ENCODE measurements around the gene ZNF536.

The ZNF536 gene

GRCh38 chr19:30369833-30370232 lies 2.4 kb upstream of the ZNF536 start:
- DNase-seq (ENCODE audit: low read depth) = no peak
- TF ChIP-seq, protein P1, sequence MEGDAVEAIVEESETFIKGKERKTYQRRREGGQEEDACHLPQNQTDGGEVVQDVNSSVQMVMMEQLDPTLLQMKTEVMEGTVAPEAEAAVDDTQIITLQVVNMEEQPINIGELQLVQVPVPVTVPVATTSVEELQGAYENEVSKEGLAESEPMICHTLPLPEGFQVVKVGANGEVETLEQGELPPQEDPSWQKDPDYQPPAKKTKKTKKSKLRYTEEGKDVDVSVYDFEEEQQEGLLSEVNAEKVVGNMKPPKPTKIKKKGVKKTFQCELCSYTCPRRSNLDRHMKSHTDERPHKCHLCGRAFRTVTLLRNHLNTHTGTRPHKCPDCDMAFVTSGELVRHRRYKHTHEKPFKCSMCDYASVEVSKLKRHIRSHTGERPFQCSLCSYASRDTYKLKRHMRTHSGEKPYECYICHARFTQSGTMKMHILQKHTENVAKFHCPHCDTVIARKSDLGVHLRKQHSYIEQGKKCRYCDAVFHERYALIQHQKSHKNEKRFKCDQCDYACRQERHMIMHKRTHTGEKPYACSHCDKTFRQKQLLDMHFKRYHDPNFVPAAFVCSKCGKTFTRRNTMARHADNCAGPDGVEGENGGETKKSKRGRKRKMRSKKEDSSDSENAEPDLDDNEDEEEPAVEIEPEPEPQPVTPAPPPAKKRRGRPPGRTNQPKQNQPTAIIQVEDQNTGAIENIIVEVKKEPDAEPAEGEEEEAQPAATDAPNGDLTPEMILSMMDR (IDR thresholded peaks at IDR 0.05; ENCODE audit: low read depth, low read length, missing control alignments) = no peak
- H3K4me3 ChIP-seq (ENCODE audit: low read depth, low read length) = no peak overlapping the region

- no peak for DNase-seq (ENCODE audit: low read depth)
- H3K4me3 ChIP-seq (ENCODE audit: low read depth, low read length) = no peak overlapping the region
- TF ChIP-seq, protein P1 (IDR thresholded peaks at IDR 0.05; ENCODE audit: low read depth, low read length, missing control alignments) = no peak
These were observed 885 bp upstream of the ZNF536 start for GRCh38 chr19:30371161-30371836.

DNA sequence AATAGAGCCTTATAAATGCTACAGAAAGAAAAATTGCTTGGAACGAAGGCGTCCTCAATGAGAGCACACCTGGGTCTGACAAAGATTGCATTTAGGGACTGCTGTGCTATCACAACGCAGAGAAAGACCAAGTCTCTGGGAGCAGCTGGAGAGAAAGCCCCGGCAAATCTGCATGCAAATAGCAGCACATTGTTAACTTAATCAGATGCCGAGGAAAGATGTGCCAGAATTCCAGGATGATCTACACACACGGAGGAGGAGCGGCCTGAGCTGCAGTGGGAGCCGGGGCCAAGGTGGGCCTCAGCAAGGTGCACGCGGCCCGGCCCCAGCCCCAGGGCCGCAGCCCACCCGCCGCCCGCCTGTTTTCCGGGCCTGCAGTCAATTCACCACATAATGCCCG lies 1.4 kb downstream of the ZNF536 start:
- TF ChIP-seq, protein P1 (IDR thresholded peaks at IDR 0.05; ENCODE audit: low read depth, low read length, missing control alignments) = no peak
- no peak for DNase-seq (ENCODE audit: low read depth)

DNA sequence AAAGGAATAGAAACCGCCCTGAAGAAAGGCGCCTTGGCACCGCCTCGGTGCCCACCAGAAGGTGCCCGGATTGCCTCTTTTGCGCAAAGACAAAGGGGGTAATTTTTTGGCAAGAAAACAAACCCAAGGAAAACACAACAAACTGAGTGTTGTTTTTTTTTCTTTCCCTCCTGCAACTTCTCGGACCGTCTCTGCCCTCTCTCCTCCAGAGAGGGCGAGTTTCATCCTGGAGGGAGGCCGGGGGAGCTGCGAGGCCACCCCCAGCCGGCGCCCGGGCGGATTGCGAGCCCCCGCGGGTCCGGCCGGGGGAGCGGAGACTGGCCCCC lies 2.3 kb downstream of the ZNF536 start:
- no peak for DNase-seq (ENCODE audit: low read depth)
- TF ChIP-seq, protein P1 (IDR thresholded peaks at IDR 0.05; ENCODE audit: low read depth, low read length, missing control alignments) = no peak
- H3K4me3 ChIP-seq (ENCODE audit: low read depth, low read length) = no peak overlapping the region

More for the DNA sequence above, 1.4 kb downstream of the ZNF536 start:
- no peak overlapping the region for H3K4me3 ChIP-seq (ENCODE audit: low read depth, low read length)

DNA sequence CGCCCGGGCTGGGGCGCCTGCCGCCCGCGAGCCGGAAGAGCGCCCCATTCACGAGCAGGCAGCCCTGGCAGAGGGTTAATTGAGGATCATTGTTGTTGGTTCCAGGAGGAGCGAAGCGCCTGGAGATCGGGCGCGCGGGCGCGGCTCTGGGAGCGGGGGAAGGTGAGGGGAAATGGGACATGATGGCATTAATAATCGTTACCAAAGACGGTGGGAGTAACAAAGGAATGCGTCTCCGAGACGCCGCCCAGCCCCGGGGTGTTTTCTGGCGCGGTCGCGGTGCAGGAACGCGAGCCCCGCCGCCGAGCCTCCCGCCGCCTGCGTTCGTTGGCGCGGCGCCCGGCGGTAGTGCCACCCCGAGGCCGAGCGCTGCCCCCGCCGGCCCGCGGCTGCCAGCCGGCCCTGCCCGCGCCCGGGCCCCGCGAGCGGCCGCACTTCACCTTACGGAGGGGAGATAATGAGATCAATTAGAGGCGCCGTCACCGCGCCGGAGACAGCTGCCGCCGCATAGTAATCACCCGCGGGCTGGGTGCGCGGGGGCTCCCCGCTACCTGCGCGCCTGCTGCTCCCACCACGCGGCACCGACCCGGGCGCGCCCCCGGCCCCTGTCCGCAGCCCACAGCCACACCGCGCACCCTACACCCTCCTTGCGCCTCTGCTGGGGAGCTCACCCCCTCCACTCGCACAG lies 2.8 kb downstream of the ZNF536 start:
- TF ChIP-seq, protein P1 (IDR thresholded peaks at IDR 0.05; ENCODE audit: low read depth, low read length, missing control alignments) = no peak
- H3K4me3 ChIP-seq (ENCODE audit: low read depth, low read length) = no peak overlapping the region
- DNase-seq (ENCODE audit: low read depth) = no peak

DNA sequence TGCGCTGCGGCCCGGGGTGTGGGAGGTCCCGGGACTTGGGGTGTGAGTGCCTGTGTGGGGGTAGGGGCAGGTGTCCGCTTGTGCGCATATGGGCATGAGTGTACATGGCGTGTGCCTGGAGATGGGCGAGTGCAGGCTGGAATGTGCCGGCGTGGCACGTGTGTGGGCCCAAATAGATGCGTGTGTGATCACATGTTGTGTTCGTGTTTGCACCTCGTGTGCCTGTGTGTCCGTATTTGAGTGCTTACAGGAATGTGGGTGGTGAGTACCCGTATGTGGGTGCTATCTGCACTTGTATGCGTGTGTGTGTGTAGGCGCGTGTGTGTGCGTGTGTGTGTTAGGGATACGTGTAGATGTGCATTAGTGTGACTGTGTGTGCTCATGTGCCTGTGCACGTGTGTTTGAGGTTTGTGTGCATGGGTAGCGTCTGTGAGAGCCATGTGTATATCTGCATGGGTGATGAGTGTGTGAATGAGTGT lies 3.4 kb downstream of the ZNF536 start:
- H3K4me3 ChIP-seq (ENCODE audit: low read depth, low read length) = no peak overlapping the region
- no peak for DNase-seq (ENCODE audit: low read depth)
- TF ChIP-seq, protein P1 (IDR thresholded peaks at IDR 0.05; ENCODE audit: low read depth, low read length, missing control alignments) = no peak

All from GM12864 (cell line).